GM21576 (cell line): Measurements from ENCODE around the gene IER3.

ENCODE experiments used
- ATAC-seq: cut with Tn5 transposase; IDR thresholded peaks from one replicate; pipeline ENCODE4 v1.9.1; 2021; ENCODE audit warnings: mild to moderate bottlenecking, moderate library complexity; ENCODE audit not compliant: unreplicated experiment

The IER3 gene

GRCh38 chr6:30744054-30744805, at the start of gene IER3:
TSS of gene IER3 (minus strand) at chr6:30744547. CDS start at chr6:30744518, 29 bp downstream.
- no peak for ATAC-seq

DNA sequence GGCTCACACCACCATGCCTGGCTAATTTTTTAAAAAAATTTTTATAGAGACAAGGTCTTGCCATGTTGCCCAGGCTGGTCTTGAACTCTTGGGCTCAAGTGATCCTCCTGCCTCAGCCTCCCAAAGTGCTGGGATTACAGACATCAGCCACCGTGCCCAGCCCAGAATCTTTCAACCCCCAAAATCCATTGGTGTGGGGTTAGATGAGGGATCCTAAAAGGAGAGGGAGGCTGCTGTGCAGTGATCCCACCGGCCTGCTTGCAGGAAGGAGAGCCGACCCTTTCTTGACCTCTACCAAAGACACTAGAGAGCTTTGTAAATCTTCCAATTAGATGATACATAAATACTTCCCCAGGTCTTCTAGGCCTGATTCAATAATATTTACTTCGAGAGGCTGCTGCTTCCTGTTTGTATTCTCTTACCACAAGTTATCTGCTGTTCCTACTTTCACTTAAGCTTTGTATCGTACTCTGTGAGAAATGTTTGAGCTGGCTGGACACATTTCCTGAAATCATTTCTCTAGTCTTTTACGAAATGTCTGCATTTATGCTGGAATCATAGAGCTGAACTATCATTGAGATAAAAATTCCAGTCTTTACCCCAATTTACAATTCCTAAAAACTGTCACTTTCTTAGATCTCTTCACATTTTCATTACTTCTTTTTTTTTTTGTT, 49.3 kb upstream of the IER3 start:
- ATAC-seq: peak; percentile 56

DNA sequence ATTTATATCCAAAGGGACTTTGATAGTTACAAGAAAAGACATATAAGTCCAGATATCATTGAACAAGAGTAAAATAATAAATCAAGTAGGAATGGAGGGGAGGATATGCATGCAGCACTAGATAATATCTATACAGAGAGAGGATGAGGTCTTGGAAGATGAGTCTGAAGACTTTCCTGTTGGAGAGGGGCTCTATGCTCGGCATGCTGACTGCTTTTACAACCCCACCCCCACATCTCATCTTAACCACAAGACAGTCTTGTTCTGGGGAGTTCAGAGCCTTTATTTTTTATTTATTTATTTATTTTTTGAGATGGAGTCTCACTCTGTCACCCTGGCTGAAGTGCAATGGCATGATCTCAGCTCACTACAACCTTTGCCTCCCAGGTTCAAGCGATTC, 48.4 kb upstream of the IER3 start:
- no peak for ATAC-seq

GRCh38 chr6:30790724-30791383, 46.5 kb upstream of the IER3 start:
- no peak for ATAC-seq

DNA sequence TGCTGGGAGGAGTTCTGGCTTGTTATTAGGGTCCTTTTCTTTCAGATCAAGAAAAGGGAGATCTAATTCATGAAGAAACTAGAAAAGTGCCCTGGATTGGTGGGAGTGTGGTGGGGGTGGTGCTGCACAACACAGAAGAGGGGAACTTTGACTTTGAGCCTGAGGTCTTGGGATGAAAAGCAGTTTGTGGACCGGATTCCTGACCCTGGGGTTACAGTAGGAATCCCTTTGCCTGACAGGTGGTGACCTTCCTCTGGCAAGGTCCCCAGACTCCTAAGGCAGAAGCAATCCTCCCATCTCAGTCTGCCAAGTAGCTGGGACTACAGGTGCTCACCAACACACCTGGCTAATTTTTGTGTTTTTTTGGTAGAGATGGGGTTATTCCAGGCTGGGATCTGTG, 45.3 kb upstream of the IER3 start:
- ATAC-seq: no peak

GRCh38 chr6:30787954-30788353, 43.6 kb upstream of the IER3 start:
- ATAC-seq: no peak

- ATAC-seq: no peak
Measured at GRCh38 chr6:30782425-30783014, 38.2 kb upstream of the IER3 start.

DNA sequence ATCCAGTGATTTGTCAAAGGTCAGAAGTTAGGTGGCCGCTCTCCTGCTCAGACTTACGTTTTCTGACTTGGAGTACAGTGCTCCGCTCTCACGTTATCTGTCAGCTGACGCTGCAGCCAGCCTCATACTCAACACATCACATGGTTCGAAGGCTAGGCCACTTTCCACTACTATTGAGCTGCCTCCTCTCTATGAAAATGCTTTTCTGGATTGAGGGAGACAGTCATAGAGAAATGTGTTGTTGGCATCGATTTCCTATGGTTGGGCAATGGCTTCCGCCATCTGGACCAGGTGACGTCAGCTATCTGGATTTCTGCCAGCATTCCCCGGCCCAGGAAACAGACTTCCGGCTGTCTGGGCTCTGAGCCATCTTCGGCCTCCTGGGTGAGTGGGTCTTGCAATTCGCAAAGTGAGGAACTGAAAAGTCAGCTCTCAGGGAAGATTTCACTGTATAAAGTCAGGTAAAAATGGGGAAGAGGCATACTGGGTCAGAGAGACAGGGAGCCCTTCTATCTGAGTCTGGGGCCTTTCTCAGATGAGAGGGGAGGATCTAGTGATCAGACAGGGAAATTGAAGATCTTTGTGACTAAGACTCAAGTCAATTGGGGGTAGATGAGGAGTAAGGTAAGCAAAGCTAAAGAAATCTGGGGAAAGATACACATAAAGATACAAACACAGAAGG, 37.5 kb upstream of the IER3 start:
- no peak for ATAC-seq

DNA sequence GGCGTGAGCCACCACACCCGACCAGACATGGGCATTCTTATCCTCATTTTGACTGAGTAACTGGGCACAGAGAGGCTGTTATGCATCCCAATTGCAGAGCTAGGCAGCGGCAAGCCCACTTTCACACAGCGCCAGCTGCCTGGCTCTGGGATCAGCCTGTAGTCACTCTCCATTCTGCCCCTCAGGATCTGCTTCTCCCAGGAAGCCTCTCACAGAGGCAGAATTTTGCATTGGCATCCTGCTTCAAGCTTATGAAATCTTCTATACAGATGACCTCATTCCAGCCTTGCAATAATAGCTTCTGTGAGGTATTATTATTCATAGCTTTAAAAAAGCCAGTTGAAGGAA, 37.0 kb upstream of the IER3 start:
- ATAC-seq: no peak

DNA sequence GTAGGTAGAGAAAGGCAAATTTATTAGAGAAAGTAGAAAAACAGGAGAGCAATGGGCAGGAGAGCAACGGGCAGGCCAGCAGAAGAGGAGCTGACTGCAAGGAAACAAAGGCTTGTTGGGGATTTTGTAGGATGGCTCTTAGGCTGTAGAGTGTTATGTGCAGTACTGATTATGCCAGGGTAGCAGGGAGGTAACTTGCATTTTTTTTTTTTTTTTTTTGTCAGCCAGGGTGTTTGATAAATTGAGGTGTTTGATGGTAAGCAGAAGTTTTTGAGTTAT, 36.2 kb upstream of the IER3 start:
- no peak for ATAC-seq

DNA sequence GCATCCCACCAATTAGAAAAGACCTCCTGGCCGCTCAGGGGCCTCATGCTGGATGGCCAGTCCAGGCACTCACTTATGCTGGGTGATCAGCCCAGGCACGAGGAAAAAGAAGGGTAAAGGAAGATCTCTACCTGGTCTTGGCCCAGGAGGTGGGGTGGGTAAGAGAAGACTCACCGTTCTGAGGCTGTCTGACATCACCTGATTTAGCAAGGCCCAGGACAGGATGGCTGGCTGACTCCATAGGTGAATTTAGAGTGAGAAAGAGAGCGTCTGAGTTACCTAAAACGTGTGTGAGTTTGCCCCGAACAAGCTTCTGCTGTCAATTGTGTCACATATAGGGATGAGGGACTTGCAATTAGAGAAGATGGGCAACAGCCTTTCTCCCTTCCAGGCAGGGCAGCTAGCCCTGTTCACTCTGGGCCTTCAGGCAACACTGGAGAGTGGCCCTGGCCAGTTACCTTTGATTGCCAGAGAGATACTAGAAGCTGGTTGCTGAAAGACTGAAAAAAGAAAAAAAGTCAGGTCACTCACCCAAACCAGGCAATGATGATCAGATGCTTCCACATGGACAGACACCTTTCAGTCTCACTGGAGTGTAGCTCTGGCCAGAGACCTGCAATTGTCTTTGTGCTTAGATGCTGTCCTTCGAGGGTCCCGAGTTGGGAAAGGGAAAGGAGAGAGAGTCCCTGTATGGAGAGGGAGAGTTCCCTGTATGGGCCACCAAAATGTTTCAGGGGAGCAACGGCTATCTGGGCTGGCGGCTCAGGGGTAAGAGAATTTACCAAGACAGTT, 35.7 kb upstream of the IER3 start:
- no peak for ATAC-seq

- ATAC-seq: no peak
Measured at GRCh38 chr6:30778001-30778635, 33.8 kb upstream of the IER3 start.

GRCh38 chr6:30777155-30777485, 32.8 kb upstream of the IER3 start:
- ATAC-seq: no peak

- ATAC-seq: no peak
Measured at GRCh38 chr6:30776390-30777154, 32.2 kb upstream of the IER3 start.

GRCh38 chr6:30775104-30775503, 30.8 kb upstream of the IER3 start:
- ATAC-seq: no peak

DNA sequence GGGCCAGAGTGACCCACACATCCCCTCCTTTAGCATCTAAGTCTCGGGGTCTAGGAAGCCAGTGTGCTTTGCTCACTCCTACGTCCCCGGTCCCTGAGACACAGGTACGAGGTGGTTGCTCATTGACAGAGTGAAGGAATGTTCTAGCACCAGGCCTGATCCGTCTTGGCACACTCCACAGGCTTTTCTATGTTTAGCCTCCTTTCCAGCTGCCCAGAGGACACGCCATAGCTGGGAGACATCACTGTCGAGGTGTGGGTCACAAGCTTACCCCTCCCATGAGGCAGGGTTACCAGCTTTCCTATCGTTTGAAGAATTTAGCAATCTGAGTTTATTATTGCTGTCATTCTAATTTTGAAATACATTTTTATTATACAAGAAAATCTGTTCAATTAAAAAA, 30.4 kb upstream of the IER3 start:
- no peak for ATAC-seq

- ATAC-seq: no peak
Measured at GRCh38 chr6:30770592-30770991, 26.2 kb upstream of the IER3 start.

- ATAC-seq: no peak
Measured at GRCh38 chr6:30769853-30770524, 25.6 kb upstream of the IER3 start.
